ENCODE data around the gene RTP1.

GRCh38 chr3:187198490-187198889 lies 1.2 kb downstream of the RTP1 start:
- TF ChIP-seq ARNT (IDR thresholded peaks at IDR 0.05) = no peak
- no peak for TF ChIP-seq FOXM1 (IDR thresholded peaks at IDR 0.05; ENCODE audit: borderline replicate concordance)
- TF ChIP-seq ELF4 (IDR thresholded peaks at IDR 0.05) = no peak
- TF ChIP-seq NFRKB (IDR thresholded peaks at IDR 0.05) = no peak
- TF ChIP-seq SP1 (IDR thresholded peaks at IDR 0.05) = no peak
- no peak for TF ChIP-seq HDGF (IDR thresholded peaks at IDR 0.05; ENCODE audit: borderline replicate concordance)
- TF ChIP-seq ZNF384 (IDR thresholded peaks at IDR 0.05) = no peak
- no peak for TF ChIP-seq TARDBP (IDR thresholded peaks at IDR 0.05)
- TF ChIP-seq CTBP1 (IDR thresholded peaks at IDR 0.05; ENCODE audit: borderline replicate concordance) = no peak
- TF ChIP-seq BHLHE40 (IDR thresholded peaks at IDR 0.05; ENCODE audit: borderline replicate concordance) = no peak
- TF ChIP-seq SUZ12 (IDR thresholded peaks at IDR 0.05) = no peak
- no peak for TF ChIP-seq FOXA1 (IDR thresholded peaks at IDR 0.05)
- TF ChIP-seq L3MBTL2 (conservative IDR thresholded peaks at IDR 0.05) = no peak
- TF ChIP-seq PKNOX1 (IDR thresholded peaks at IDR 0.05) = no peak

Data from HEK293T (cell line).